CD4-positive, alpha-beta T cell (primary cell): ENCODE data around the gene KCNH2. TPM values are rescaled to one million over a fixed set of nuclear protein-coding genes. Genes with fewer than 3 reads are reported as not detected.

Source experiments
- ATAC-seq: fragments of 200-7000 bp; cut with Tn5 transposase; one replicate; pipeline ENCODE4 v1.10.0; 2022; ENCODE audit warnings: mild to moderate bottlenecking; ENCODE audit not compliant: poor library complexity
- CTCF ChIA-PET: fragments of 350-600 bp; sonication (Branson Sonifier 250); formaldehyde crosslinking; loops from one replicate; lab custom pipeline; 2021; ENCODE audit warnings: antibody characterized with exemption, inconsistent platforms; lab: Charles Lee
- POLR2A ChIA-PET: fragments of 350-600 bp; sonication (Branson Sonifier 250); formaldehyde crosslinking; loops from one replicate; lab custom pipeline; 2021; ENCODE audit warnings: antibody characterized with exemption, inconsistent platforms; lab: Charles Lee
- DNase-seq, 14 experiments: peaks; one replicate each; pipeline ENCODE4 v3.0.0-alpha.2; 2013 to 2020; ENCODE audit warnings: mixed read lengths in 2 of 14
- H3K27ac ChIP-seq, 2 donors: one replicate each; pipeline versions ENCODE4 v1.5.1 to v1.7.0; 2013; ENCODE audit warnings: low read length in 2 of 2, low read depth in 1 of 2, mild to moderate bottlenecking in 1 of 2
- H3K27me3 ChIP-seq, 2 experiments: 1 replicate in 1 of 2; 2 replicates in 1 of 2; pipeline versions ENCODE4 v1.6.1 to v1.7.0; 2013; ENCODE audit warnings: low read length in 2 of 2, control low read depth in 1 of 2, mild to moderate bottlenecking in 1 of 2, moderate library complexity in 1 of 2; ENCODE audit not compliant: insufficient read depth in 2 of 2, control insufficient read depth in 1 of 2
- H3K36me3 ChIP-seq: one replicate; pipeline ENCODE4 v1.6.1; 2013; ENCODE audit warnings: low read length, control low read depth; ENCODE audit not compliant: insufficient read depth
- H3K4me1 ChIP-seq: one replicate; pipeline ENCODE4 v1.6.1; 2013; ENCODE audit warnings: low read length, control low read depth; ENCODE audit not compliant: insufficient read depth
- H3K4me3 ChIP-seq: one replicate; pipeline ENCODE4 v1.5.1; 2013; ENCODE audit warnings: mild to moderate bottlenecking, low read length, moderate library complexity
- H3K9me3 ChIP-seq, 2 experiments: 1 replicate in 1 of 2; 2 replicates in 1 of 2; pipeline versions ENCODE4 v1.6.1 to v1.7.0; 2013; ENCODE audit warnings: low read length in 2 of 2, mild to moderate bottlenecking in 2 of 2, control low read depth in 1 of 2, moderate library complexity in 1 of 2; ENCODE audit not compliant: control insufficient read depth in 1 of 2, insufficient read depth in 1 of 2
- H3K27ac Mint-ChIP-seq: one replicate; pipeline ENCODE4 v1.8.0; 2020; ENCODE audit warnings: mixed read lengths
- H3K27me3 Mint-ChIP-seq: one replicate; pipeline ENCODE4 v1.8.0; 2021; ENCODE audit warnings: mixed read lengths
- H3K36me3 Mint-ChIP-seq: one replicate; pipeline ENCODE4 v1.8.0; 2021; ENCODE audit warnings: low read depth, mixed read lengths
- H3K4me1 Mint-ChIP-seq: one replicate; pipeline ENCODE4 v1.8.0; 2021; ENCODE audit warnings: low read depth, mixed read lengths
- H3K4me3 Mint-ChIP-seq: one replicate; pipeline ENCODE4 v1.8.0; 2020; ENCODE audit warnings: mild to moderate bottlenecking, mixed read lengths
- H3K9me3 Mint-ChIP-seq: one replicate; pipeline ENCODE4 v1.8.0; 2020; ENCODE audit warnings: mixed read lengths
- CTCF ChIP-seq: fragments of 200-600 bp; IDR thresholded peaks from one replicate; pipeline ENCODE4 v1.8.0; 2022; ENCODE audit warnings: antibody characterized with exemption, mild to moderate bottlenecking
- intact Hi-C, 2 experiments: fragments of 100-400 bp; cut with DNase I in 1 of 2; cut with micrococcal nuclease in 1 of 2; formaldehyde crosslinking; loops; one replicate each; pipeline versions ENCODE4 v1.15.1 to v1.9.0; 2023 to 2025; cut with DNase I, micrococcal nuclease
- total RNA-seq, 174 experiments: library from RNA in 2 of 174; stranded (reverse) in 2 of 174; gene quantifications; one replicate each; pipeline ENCODE4 v1.2.3 and lab custom pipeline; 2021 to 2026

Gene KCNH2
- total RNA-seq, 2 experiments from 2014 or later: 1.9 to 2.3 TPM

GRCh38 chr7:150900675-150901074 is 77.4 kb downstream of the KCNH2 start:
- no peak overlapping the region for H3K27ac Mint-ChIP-seq
- CTCF ChIA-PET: no interaction called here
- H3K4me1 ChIP-seq: peaks cover 15% of the 10 kb centered on the region
- H3K4me1 Mint-ChIP-seq: no peaks in the 10 kb centered on the region
- no peak for ATAC-seq
- no peaks in the 10 kb centered on the region for H3K36me3 ChIP-seq
- POLR2A ChIA-PET: no interaction called here
- intact Hi-C loops: no loop called here
- no peak for DNase-seq
- H3K27me3 Mint-ChIP-seq: peaks cover 68% of the 10 kb centered on the region
- no peaks in the 10 kb centered on the region for H3K9me3 Mint-ChIP-seq
- no peak overlapping the region for H3K27ac ChIP-seq
- no peaks in the 10 kb centered on the region for H3K36me3 Mint-ChIP-seq
- no peak for TF ChIP-seq CTCF
- no peak overlapping the region for H3K4me3 Mint-ChIP-seq
- peaks cover 24 to 32% of the 10 kb centered on the region in 2 experiments for H3K27me3 ChIP-seq
- no peak overlapping the region for H3K4me3 ChIP-seq
- no peaks in the 10 kb centered on the region for H3K9me3 ChIP-seq

- Mint-ChIP-seq H3K4me3 (no peak overlapping the region), H3K27me3 (peaks cover 67% of the 10 kb centered on the region), H3K4me1 (no peaks in the 10 kb centered on the region), H3K9me3 (no peaks in the 10 kb centered on the region), H3K27ac (no peak overlapping the region), H3K36me3 (no peaks in the 10 kb centered on the region)
- DNase-seq (peak; percentile 58 to 87 (median 76)), ATAC-seq (peak; percentile 87)
- no peaks in the 10 kb centered on the region for H3K9me3 ChIP-seq
- ChIA-PET POLR2A (interaction anchor here (0.8 to 1.2 kb wide), 3 partner anchors 85 to 130 kb away, joined by 3 to 4 read pairs (median 3); partner anchors contain the start of gene ABCB8), CTCF (interaction anchor here (0.6 to 1.4 kb wide), 10 partner anchors 10 to 475 kb away, joined by 3 to 9 read pairs (median 4); partner anchors contain the start of genes ABCB8 and NOS3)
- no peak overlapping the region for H3K27ac ChIP-seq
- no peak overlapping the region for H3K4me3 ChIP-seq
- intact Hi-C loops: loop anchor here (1.0 to 2.0 kb wide), 4 partner anchors 90 to 213 kb away; no protein-coding TSS in a partner anchor
- H3K4me1 ChIP-seq: peaks cover 13% of the 10 kb centered on the region
- TF ChIP-seq CTCF: peak; percentile 95
- H3K36me3 ChIP-seq: no peaks in the 10 kb centered on the region
- H3K27me3 ChIP-seq: peaks cover 25 to 32% of the 10 kb centered on the region in 2 experiments
Measured at GRCh38 chr7:150898475-150899011, 79.6 kb downstream of the KCNH2 start.

GRCh38 chr7:150897502-150898474 is 80.3 kb downstream of the KCNH2 start:
- no peaks in the 10 kb centered on the region for H3K4me1 Mint-ChIP-seq
- H3K9me3 Mint-ChIP-seq: no peaks in the 10 kb centered on the region
- Histone ChIP-seq H3K4me3 (no peak overlapping the region), H3K36me3 (no peaks in the 10 kb centered on the region), H3K9me3 (no peaks in the 10 kb centered on the region), H3K4me1 (peaks cover 12% of the 10 kb centered on the region), H3K27ac (no peak overlapping the region), H3K27me3 (peaks cover 25 to 28% of the 10 kb centered on the region in 2 experiments)
- intact Hi-C loops: loop anchor here (1.0 to 2.0 kb wide), 4 partner anchors 91 to 214 kb away; no protein-coding TSS in a partner anchor
- H3K4me3 Mint-ChIP-seq: no peak overlapping the region
- no peak for DNase-seq
- H3K27me3 Mint-ChIP-seq: peaks cover 65% of the 10 kb centered on the region
- ChIA-PET POLR2A (interaction anchor here (0.8 to 1.2 kb wide), 3 partner anchors 86 to 130 kb away, joined by 3 to 4 read pairs (median 3); partner anchors contain the start of gene ABCB8), CTCF (interaction anchor here (0.6 to 1.4 kb wide), 10 partner anchors 10 to 474 kb away, joined by 3 to 9 read pairs (median 4); partner anchors contain the start of genes ABCB8 and NOS3)
- TF ChIP-seq CTCF: no peak
- H3K27ac Mint-ChIP-seq: no peak overlapping the region
- no peak for ATAC-seq
- no peaks in the 10 kb centered on the region for H3K36me3 Mint-ChIP-seq
